Uterus (tissue), 4 donors: ENCODE results near the gene HDAC5. TPM values are rescaled to one million over a fixed set of nuclear protein-coding genes. Genes with fewer than 3 reads are reported as not detected.
"Not testable (repeated sequence)": the region's sequence is repeated elsewhere in the genome, so short reads cannot be mapped to it uniquely, and the experiment has no call there.

Experiments used
- DNase-seq, 2 donors: peaks; one replicate each; pipeline ENCODE4 v3.0.0-alpha.2; 2019 to 2020
- H3K27ac ChIP-seq, 2 donors: fragments of 200-600 bp; sonication (generic); 1 replicate in 1 of 2; 2 replicates in 1 of 2; pipeline ENCODE4 v1.5.1; 2016 to 2018
- H3K27me3 ChIP-seq, 2 donors: fragments of 200-600 bp; sonication (generic); one replicate each; pipeline ENCODE4 v1.5.1; 2018 to 2019; ENCODE audit warnings: control low read depth in 1 of 2
- H3K36me3 ChIP-seq, 2 donors: fragments of 200-600 bp; sonication (generic); one replicate each; pipeline ENCODE4 v1.5.1; 2019; ENCODE audit warnings: control low read depth in 1 of 2
- H3K4me1 ChIP-seq, 2 donors: fragments of 200-600 bp; sonication (generic); one replicate each; pipeline ENCODE4 v1.5.1; 2018 to 2019; ENCODE audit warnings: control low read depth in 1 of 2
- H3K4me3 ChIP-seq, 2 donors: fragments of 200-600 bp; sonication (generic); 1 replicate in 1 of 2; 2 replicates in 1 of 2; pipeline ENCODE4 v1.5.1; 2018 to 2019; ENCODE audit warnings: mild to moderate bottlenecking in 1 of 2
- H3K9me3 ChIP-seq, 2 donors: fragments of 200-600 bp; sonication (generic); one replicate each; pipeline ENCODE4 v1.5.1; 2019; ENCODE audit warnings: control low read depth in 1 of 2
- CTCF ChIP-seq, 4 experiments: fragments of 200-600 bp in 2 of 4; fragments of 450-650 bp in 2 of 4; sonication (generic) in 2 of 4; IDR thresholded peaks; one replicate each; pipeline ENCODE4 v1.5.1; 2016 to 2019; ENCODE audit warnings: antibody characterized with exemption in 4 of 4, mild to moderate bottlenecking in 2 of 4, moderate library complexity in 1 of 4
- POLR2A ChIP-seq, 2 donors: fragments of 450-650 bp; IDR thresholded peaks; one replicate each; pipeline ENCODE4 v1.6.1; 2016; ENCODE audit warnings: antibody characterized with exemption in 2 of 2, mild to moderate bottlenecking in 1 of 2, moderate library complexity in 1 of 2
- intact Hi-C: fragments of 100-400 bp; cut with DNase I; formaldehyde crosslinking; loops from one replicate; pipeline ENCODE4 v1.15.1; 2023; ENCODE audit warnings: low total_unique reads
- total RNA-seq, 4 donors: library from RNA; depleted of rRNA in 3 of 4; stranded (reverse); fragments of >200 nt in 3 of 4; gene quantifications; one replicate each; pipeline versions ENCODE4 v1.1.0 to v1.2.4, GENCODE V29; 2014 to 2023
- donor health status: DM: yes; HTN: yes; CAD: no.

HDAC5 gene
- total RNA-seq, 4 donors from 2014 or later, result 35.9 to 74.1 (median 58.0) TPM

DNA sequence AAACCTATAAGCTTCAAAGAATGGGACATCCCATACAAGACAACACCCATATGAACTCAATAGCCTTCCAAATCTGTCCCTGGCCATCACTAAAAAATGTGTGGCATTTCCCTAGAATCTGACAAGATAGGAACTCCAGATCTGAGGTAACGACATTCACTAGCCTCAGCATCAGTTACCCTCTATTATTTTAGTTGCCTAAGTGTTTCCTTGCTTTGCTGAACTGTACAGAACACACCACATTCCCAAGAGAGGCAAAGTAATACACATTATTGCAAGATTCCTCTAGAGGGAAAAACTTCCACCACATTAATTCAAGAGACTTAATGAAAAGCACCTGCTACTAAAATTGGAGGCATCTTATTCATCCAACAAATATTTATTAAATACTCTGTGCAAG lies 62.0 kb downstream of the HDAC5 start:
- H3K27ac ChIP-seq, result no peak overlapping the region
- H3K4me1 ChIP-seq, result no peaks in the 10 kb centered on the region
- H3K36me3 ChIP-seq, result no peaks in the 10 kb centered on the region
- no peaks in the 10 kb centered on the region for H3K9me3 ChIP-seq
- intact Hi-C loops, result no loop called here
- no peak overlapping the region for H3K4me3 ChIP-seq
- DNase-seq, result no peak
- no peaks in the 10 kb centered on the region for H3K27me3 ChIP-seq
- TF ChIP-seq CTCF (IDR thresholded peaks at IDR 0.05) (no peak), POLR2A (IDR thresholded peaks at IDR 0.05) (no peak)

GRCh38 chr17:44059101-44059892 lies 64.1 kb downstream of the HDAC5 start:
- Histone ChIP-seq H3K9me3 (no peaks in the 10 kb centered on the region), H3K27me3 (no peaks in the 10 kb centered on the region), H3K4me1 (no peaks in the 10 kb centered on the region), H3K36me3 (no peaks in the 10 kb centered on the region), H3K27ac (no peak overlapping the region), H3K4me3 (no peak overlapping the region)
- no peak for TF ChIP-seq CTCF (IDR thresholded peaks at IDR 0.05)
- no peak for TF ChIP-seq POLR2A (IDR thresholded peaks at IDR 0.05)
- DNase-seq, result no peak
- intact Hi-C loops, result no loop called here

DNA sequence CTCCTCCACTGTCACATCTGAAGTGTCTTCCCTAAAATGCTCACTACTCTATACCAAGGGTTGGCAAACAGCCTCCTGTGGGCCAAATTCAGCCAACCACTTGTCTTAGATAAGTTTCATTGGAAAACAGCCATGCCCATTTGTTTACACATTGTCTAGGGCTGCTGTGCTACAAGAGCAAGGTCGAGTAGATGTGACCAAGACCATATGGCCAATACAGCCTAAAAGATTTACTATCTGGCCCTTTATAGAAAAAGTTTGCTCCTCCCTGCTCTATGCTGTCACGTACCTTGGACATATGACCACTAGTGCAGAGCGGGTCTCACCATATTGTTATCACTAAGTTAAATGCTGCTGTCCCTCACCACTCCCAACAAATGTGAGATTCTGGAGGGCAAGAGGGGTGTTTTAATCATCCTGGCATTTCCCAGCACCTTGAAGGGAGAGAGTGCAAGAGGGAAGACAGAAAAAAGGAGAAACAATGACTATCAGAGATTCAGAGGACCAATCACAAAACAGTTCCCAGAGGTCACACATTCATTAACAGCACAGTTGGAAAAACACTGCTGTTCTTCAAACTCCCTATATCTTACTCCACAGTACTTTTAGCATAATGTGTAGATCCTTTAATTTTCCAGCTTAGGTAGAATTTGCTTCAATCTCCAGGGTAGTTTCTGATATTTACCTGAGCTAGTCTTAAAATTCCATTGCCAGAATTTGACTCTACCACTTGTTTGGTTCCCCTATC lies 70.1 kb downstream of the HDAC5 start:
- Histone ChIP-seq H3K27ac (no peak overlapping the region), H3K4me1 (no peaks in the 10 kb centered on the region), H3K4me3 (no peak overlapping the region), H3K9me3 (no peaks in the 10 kb centered on the region), H3K36me3 (no peaks in the 10 kb centered on the region), H3K27me3 (no peaks in the 10 kb centered on the region)
- intact Hi-C loops, result no loop called here
- no peak for TF ChIP-seq POLR2A (IDR thresholded peaks at IDR 0.05)
- TF ChIP-seq CTCF (IDR thresholded peaks at IDR 0.05), result no peak
- no peak for DNase-seq

DNA sequence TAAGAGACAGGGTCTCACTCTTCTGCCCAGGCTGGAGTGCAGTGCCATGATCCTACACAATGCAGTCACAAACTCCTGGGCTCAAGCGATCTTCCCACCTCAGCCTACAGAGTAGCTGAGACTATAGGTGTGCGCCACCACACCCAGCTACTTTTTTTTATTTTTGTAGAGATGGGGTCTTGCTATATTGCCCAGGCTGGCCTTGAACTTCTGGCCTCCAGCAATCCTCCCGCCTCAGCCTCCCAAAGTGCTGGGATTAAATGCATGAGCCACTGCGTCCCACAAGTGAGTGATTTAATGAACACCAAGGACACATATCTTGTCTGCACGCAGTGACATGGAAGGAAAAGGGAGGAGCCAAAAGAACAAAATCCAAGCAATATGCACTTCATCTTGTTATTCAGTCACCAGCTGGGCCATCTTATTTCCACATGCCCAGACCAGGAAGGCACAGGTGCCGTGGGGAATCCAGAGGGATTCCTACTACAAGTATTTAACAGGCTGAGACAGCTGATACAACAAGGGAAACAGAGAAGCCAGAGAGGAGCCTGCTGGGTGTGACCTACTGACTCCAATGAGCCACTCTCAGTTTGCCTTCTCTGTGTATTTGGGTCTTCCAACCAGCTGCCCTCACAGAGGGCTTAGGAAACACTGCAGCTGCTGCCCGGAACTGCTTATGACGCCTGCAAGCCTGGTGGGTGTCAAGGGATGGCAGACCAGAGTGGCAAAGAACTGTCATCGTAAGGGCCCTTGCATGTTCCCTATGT lies 74.0 kb downstream of the HDAC5 start:
- Histone ChIP-seq H3K27me3 (no peaks in the 10 kb centered on the region), H3K4me1 (no peaks in the 10 kb centered on the region), H3K9me3 (no peaks in the 10 kb centered on the region), H3K36me3 (no peaks in the 10 kb centered on the region), H3K27ac (no peak overlapping the region), H3K4me3 (no peak overlapping the region)
- DNase-seq, result no peak
- TF ChIP-seq POLR2A (IDR thresholded peaks at IDR 0.05) (no peak), CTCF (IDR thresholded peaks at IDR 0.05) (no peak)
- intact Hi-C loops, result no loop called here

DNA sequence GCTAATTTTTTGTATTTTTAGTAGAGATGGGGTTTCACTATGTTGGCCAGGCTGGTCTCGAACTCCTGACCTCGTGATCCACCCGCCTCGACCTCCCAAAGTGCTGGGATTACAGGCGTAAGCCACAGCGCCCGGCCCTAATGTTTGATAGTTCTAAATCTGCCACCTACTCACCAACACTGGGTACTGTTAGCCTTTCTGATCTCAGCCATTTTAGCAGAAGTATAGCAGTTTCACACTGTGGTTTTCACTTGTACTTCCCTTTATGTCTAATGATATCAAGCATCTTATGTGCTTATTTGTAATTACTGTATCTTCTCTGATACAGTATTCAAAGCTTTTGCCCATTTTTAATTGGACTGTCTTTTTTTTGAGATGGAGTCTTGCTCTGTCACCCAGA lies 76.5 kb downstream of the HDAC5 start:
- DNase-seq, H3K27me3 ChIP-seq, H3K4me1 ChIP-seq, H3K4me3 ChIP-seq, H3K9me3 ChIP-seq, intact Hi-C loops, H3K36me3 ChIP-seq, H3K27ac ChIP-seq: not testable (repeated sequence)
